Hematopoietic multipotent progenitor cell treated with erythropoietin and hydrocortisone succinate and interleukin-3 and kit ligand, for 15 days (in vitro differentiated cells): ENCODE measurements around the gene DIAPH2.

Source experiments
- DNase-seq: peaks from one replicate; pipeline ENCODE4 v3.0.0-alpha.2; 2015; ENCODE audit warnings: low spot score

DIAPH2 gene

DNA sequence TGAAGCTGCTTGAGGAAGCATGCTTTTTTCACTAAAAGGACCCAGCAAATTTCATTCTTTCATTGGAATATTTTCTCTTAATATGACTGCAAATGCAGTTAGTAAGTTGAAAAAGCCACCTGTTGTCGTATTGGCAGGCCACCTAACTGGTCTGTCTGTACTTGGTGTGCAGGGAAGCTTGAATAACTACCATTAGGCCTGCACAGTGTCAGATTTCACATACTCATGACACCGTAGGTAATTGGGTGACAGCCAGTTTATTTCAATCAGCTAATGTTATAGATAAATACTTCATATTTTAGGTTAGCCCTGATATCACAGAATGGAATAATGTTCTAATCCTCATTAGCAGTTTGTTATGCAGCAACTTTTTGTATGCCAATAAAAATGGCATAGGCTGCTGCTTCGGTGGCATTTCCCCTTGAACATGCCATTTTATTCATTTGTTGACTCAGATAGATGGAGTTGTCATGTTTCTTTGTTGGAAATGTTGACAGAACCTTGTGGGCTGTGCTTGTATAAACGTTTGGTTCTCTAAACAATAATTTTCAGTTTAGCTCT is 372.8 kb downstream of the DIAPH2 start:
- DNase-seq = no peak

DNA sequence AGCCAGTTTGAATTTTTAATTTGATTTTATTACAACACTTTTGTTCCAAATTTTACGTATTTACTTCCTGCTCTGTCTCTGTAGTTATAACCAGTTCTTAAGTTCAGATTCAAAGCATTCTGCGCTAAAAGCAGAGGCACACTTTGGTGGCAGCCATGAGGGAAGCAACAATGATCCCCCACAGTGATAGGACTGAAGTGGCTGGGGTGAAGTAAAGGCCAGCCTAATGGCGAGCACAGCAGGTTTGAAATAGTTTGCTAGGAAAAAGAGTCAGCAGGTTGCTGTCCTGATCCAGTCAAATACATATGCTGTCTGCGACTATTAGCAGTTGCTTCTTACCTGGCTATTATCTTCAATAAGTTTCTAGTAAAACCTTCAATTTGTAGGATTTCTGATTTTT is 375.4 kb downstream of the DIAPH2 start:
- no peak for DNase-seq

GRCh38 chrX:97065066-97065465 is 380.4 kb downstream of the DIAPH2 start:
- no peak for DNase-seq

DNA sequence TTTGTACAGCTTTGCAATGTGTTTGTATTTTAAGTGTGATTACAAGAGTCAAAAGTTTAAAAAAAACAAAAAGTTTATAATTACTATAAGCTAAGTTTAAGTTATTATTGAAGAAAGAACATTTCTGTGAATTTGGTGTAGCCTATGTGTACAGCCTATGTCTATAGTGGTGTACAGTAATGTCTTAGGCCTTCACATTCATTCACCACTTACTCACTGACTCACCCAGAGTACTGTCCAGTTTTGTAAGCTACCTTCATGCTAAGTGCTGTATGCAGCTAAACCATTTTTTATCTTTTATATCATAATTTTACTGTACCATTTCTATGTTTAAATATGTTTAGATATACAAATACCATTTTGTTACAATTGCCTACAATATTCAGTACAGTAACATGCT is 381.3 kb downstream of the DIAPH2 start:
- no peak for DNase-seq

DNA sequence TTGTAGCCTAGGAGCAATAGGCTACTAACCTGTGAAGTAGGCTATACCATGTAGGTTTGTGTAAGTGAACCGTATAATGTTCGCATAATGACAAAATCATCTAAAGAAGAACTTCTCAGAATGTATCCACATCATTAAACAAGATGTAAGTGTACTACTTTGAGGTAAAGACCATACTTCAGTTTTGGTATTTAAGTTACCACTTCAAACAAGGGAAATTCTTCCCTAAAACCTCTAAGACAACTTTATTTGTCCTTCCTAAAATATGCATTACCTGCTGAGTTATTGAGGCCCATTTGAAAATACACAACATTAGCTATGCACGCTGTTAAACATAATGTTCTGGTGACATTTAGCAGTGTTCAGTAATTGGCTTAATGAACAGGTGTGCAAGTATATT is 381.7 kb downstream of the DIAPH2 start:
- DNase-seq = no peak

- DNase-seq = no peak
Observed at GRCh38 chrX:97070346-97070745, 385.7 kb downstream of the DIAPH2 start.

- DNase-seq = no peak
Observed at GRCh38 chrX:97074400-97074799, 389.8 kb downstream of the DIAPH2 start.

DNA sequence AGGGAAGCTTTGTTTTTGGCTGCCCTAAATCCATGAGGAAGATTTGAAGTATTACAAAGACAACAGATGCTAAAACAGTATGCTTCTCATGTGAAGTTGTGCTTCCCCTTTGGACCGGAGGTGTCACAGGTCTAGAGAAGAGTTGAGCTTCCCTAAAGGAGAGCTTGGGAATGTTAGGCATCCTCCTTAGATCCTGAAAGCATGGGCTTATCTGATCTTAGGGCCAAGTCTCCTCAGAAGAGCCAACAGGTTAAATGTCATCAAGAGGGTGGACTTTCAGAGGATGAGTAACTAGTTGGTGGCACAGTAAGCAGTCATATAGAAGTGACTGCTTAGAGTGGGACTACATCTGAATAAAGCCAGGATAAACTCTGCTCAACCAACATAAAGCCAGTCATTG is 404.5 kb downstream of the DIAPH2 start:
- no peak for DNase-seq

DNA sequence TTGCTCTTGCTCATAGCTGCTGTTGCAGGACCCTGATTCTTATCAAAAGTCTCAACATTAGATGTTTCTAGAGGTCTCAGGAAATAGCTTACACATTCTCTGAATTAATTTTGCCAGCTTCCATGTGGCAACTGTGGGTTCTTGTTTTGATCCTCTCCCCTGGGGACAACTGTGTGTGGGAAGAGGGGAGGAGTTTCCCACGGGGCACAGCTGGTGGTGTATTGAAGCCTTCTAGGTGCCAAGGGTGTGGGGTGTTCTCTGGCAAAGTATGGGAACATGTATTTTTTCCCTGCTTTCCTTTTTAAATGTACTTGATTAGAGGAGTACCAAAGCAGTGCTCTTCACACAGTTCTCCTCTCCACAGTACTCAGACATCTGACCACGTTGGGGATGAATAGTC is 411.7 kb downstream of the DIAPH2 start:
- no peak for DNase-seq

DNA sequence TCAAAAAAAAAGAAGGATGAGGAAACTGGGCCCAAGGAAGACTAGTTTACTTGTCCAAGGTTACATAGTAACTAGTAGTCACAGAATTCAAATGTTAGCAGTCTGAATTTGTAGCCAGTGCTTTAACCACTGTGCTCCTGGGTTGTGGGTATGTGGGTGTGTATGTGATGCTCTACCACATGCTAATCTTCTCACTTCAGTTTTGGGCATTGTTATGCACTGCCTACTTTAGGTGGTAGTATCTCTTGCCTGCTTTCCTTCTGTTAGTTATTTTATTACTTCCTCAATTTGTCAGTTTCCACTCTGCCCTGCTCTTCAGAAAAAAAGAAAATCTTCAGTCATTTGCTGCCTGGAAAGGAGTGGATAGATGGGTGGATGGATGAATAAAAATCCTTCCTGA is 418.3 kb downstream of the DIAPH2 start:
- no peak for DNase-seq

- no peak for DNase-seq
Observed at GRCh38 chrX:97109730-97110129, 425.1 kb downstream of the DIAPH2 start.

GRCh38 chrX:97117572-97117971 is 432.9 kb downstream of the DIAPH2 start:
- DNase-seq = no peak

GRCh38 chrX:97119474-97120109 is 434.9 kb downstream of the DIAPH2 start:
- no peak for DNase-seq

- DNase-seq = no peak
Observed at GRCh38 chrX:97123001-97123400, 438.4 kb downstream of the DIAPH2 start.

DNA sequence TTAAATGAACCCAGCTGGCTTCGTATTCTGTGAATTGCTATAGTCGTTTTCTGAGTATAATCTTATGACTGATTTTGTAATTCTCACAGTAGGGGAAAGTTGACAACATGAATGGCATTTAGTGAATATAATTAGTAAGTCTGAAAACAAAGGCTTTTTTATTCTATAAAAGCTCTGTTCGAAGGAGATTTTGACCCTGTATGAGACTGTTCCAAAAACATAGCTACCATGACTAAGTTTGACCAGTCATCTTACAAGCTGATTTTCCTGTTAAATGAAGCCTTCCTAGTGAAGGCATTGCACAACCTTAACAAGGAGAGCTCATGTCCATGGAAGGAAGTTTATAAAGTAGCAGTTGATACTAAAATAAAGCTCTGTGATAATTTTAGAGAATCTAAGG is 441.4 kb downstream of the DIAPH2 start:
- no peak for DNase-seq

- no peak for DNase-seq
Observed at GRCh38 chrX:97132664-97133415, 448.2 kb downstream of the DIAPH2 start.

GRCh38 chrX:97145934-97146333 is 461.3 kb downstream of the DIAPH2 start:
- no peak for DNase-seq

DNA sequence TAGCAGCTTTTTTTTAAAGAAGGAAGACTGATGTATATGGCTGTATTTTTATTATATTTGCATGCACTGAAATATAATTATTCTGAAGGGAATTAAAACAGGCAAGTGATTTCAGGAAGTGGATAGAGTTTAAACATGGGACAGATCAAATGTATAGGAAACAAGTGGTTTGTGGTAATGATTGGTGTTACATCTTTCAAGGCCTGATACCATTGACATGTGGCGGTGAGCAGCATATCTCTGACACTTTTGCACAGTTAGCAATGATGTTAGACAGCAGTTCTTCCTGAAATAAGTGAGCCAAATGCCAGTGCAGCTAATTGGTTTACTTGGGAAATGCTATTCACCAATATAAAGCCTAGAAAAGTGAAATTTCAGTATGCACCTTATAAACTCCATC is 471.2 kb downstream of the DIAPH2 start:
- DNase-seq = no peak

GRCh38 chrX:97158269-97158668 is 473.6 kb downstream of the DIAPH2 start:
- DNase-seq = no peak

DNA sequence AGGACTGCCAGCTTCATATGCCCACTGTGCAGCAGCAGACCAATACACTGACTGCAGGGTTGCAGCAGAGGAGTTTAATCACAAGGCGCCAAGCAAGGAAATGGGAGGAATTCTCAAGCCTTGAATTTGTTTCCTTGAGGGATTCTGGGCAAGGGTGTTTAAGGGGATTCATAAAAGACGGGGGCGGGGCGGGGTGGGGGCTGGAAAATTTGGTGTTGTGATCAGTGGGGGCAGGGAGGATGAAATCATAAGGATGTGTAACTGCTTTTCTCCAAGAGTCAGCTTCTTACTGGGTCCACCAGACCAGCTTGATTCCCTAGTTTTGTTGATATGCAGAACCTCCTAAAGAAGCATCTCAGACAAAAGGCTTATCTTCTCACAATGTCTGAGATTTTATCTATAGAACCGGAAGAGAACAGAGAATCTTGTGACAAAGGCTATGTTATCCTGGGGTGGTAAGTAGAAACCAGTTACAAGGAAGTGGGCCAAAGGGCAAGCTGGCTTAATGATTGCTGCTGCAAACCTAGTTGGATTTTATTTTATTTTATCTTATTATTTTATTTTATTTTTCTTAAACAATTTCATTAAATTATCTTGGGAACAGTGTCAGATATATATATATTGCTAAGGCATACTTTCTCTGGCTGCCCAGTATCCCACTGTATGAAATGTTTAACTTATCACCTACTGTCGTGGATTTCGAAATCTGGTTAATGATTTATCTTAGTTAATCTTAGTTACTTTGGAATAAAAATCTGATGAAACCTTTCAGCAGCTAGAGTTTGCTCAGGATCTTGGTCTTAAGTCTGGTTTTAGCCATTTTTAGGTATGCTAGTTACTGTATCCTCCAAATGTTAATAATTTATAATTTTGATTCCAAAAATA is 475.5 kb downstream of the DIAPH2 start:
- no peak for DNase-seq

- DNase-seq = no peak
Observed at GRCh38 chrX:97167333-97167732, 482.7 kb downstream of the DIAPH2 start.

DNA sequence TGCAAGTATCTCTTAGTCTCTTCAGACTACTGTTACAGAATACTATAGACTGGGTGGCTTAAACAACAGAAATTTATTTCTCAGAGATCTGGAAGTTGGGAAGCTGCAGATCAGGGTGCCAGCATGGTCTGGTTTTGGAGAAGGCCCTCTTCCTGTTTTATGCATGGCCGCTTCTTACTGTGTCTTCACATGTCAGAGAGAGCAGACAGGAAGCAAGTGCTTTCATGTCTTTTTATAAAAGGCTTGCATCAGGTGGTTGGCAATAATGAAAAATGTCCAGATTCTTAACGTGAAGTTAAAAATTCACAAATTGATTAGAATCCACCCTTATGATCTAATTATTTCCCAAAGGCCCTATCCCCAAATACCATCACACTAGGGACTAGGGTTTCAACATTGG is 484.0 kb downstream of the DIAPH2 start:
- DNase-seq = no peak

DNA sequence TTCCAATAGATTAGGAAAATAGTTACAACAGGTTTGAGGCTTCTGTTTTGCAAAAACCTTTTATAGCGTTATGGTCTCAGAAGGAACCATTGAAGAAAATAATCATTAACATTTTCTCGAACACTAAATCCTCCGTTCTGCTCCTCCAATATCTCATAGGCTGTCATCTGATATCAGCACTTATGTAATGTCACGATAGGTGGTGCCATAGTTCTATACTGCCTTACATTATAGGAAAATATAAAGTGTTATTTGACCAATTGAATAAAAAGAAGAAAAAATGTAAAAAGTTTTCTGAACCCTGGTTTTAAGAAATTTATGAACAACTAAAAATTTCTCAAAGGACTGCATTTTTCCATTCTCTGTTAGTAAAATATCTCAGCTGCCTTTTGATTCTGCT is 490.5 kb downstream of the DIAPH2 start:
- no peak for DNase-seq
